H1 (cell line): ENCODE results near the gene CDC26. TPM values are rescaled to one million over a fixed set of nuclear protein-coding genes. Genes with fewer than 3 reads are reported as not detected.

Experiments used
- CTCF ChIA-PET: fragments of 300-600 bp; sonication (Branson Sonifier 250); formaldehyde crosslinking; loops from one replicate; lab custom pipeline; 2021; ENCODE audit not compliant: partially characterized antibody; lab: Charles Lee
- POLR2A ChIA-PET: fragments of 300-600 bp; sonication (Branson Sonifier 250); formaldehyde crosslinking; loops from one replicate; lab custom pipeline; 2021; ENCODE audit warnings: inconsistent platforms; ENCODE audit not compliant: partially characterized antibody; lab: Charles Lee
- DNase-seq, 2 experiments: peaks; one replicate each; pipeline versions ENCODE4 v3.0.0 to v3.0.0-alpha.2; 2010 to 2022; ENCODE audit warnings: low spot score in 2 of 2, low read depth in 1 of 2, mixed read lengths in 1 of 2
- FAIRE-seq: peaks from 2 replicates; lab custom pipeline; 2011; peaks lifted over from hg19 to GRCh38; lab: Jason Lieb, UNC
- H2AFZ ChIP-seq: 2 replicates; pipeline ENCODE4 v1.8.1; 2012; ENCODE audit warnings: low read length, inconsistent platforms
- H2AK5ac ChIP-seq: 2 replicates; pipeline ENCODE4 v1.6.1; 2013; ENCODE audit warnings: low read depth, low read length
- H2BK120ac ChIP-seq: replicated peaks from 2 replicates; pipeline ENCODE3; 2013; ENCODE audit warnings: low read depth, low read length, inconsistent platforms
- H2BK12ac ChIP-seq: 2 replicates; pipeline ENCODE4 v1.6.1; 2013; ENCODE audit warnings: low read depth, low read length
- H2BK15ac ChIP-seq: 2 replicates; pipeline ENCODE4 v1.6.1; 2013; ENCODE audit warnings: low read length
- H2BK20ac ChIP-seq: 2 replicates; pipeline ENCODE4 v1.6.1; 2013; ENCODE audit warnings: low read length
- H2BK5ac ChIP-seq: 2 replicates; pipeline ENCODE4 v1.6.1; 2013; ENCODE audit warnings: low read depth, low read length
- H3K14ac ChIP-seq: 2 replicates; pipeline ENCODE4 v1.6.1; 2013; ENCODE audit warnings: inconsistent platforms; ENCODE audit not compliant: insufficient read length
- H3K18ac ChIP-seq: 2 replicates; pipeline ENCODE4 v1.6.1; 2013; ENCODE audit warnings: low read length; ENCODE audit errors: extremely low read depth
- H3K23ac ChIP-seq: 2 replicates; pipeline ENCODE4 v1.6.1; 2013; ENCODE audit warnings: inconsistent platforms; ENCODE audit not compliant: insufficient read length
- H3K23me2 ChIP-seq: 2 replicates; pipeline ENCODE4 v1.6.1; 2013; ENCODE audit warnings: low read depth, low read length
- H3K27ac ChIP-seq: 2 replicates; pipeline ENCODE4 v1.6.1; 2011; ENCODE audit warnings: low read depth, low read length, inconsistent platforms
- H3K27me3 ChIP-seq, 4 experiments: replicated peaks in 1 of 4; 1 replicate in 1 of 4; 2 replicates in 3 of 4; pipeline versions ENCODE4 v1.6.1 to v1.8.1; 2011 to 2013; ENCODE audit warnings: low read length in 3 of 4, mild to moderate bottlenecking in 3 of 4, inconsistent platforms in 2 of 4, mixed read lengths in 2 of 4, moderate library complexity in 1 of 4; ENCODE audit not compliant: control insufficient read depth in 3 of 4, insufficient read depth in 3 of 4; ENCODE audit errors: extremely low read depth in 1 of 4
- H3K36me3 ChIP-seq, 4 experiments: 2 replicates each; pipeline versions ENCODE4 v1.6.1 to v1.8.1; 2011 to 2013; ENCODE audit warnings: mild to moderate bottlenecking in 4 of 4, low read length in 3 of 4, moderate library complexity in 2 of 4, control low read depth in 1 of 4, inconsistent platforms in 1 of 4; ENCODE audit not compliant: insufficient read depth in 4 of 4, control insufficient read depth in 2 of 4
- H3K4ac ChIP-seq: replicated peaks from 2 replicates; pipeline ENCODE3; 2013; ENCODE audit warnings: low read length, low read depth, mixed read lengths, inconsistent platforms; ENCODE audit not compliant: insufficient read length
- H3K4me1 ChIP-seq, 4 experiments: replicated peaks in 1 of 4; 1 replicate in 1 of 4; 2 replicates in 3 of 4; pipeline versions ENCODE4 v1.6.1 to v1.8.1; 2011 to 2013; ENCODE audit warnings: low read length in 3 of 4, inconsistent platforms in 2 of 4, mixed read lengths in 1 of 4; ENCODE audit not compliant: insufficient read depth in 4 of 4, control insufficient read depth in 3 of 4
- H3K4me2 ChIP-seq, 2 experiments: 2 replicates each; pipeline versions ENCODE4 v1.6.1 to v1.8.1; 2011 to 2013; ENCODE audit warnings: low read depth in 2 of 2, low read length in 2 of 2, control low read depth in 1 of 2, inconsistent platforms in 1 of 2, mild to moderate bottlenecking in 1 of 2; ENCODE audit not compliant: insufficient read depth in 1 of 2
- H3K4me3 ChIP-seq, 4 experiments: fragments of 200-600, 300-600 bp in 1 of 4; sonication (generic), shearing (Covaris generic), sonication (Bioruptor Twin) in 1 of 4; 2 replicates each; pipeline versions ENCODE4 v1.5.1 to v1.8.1; 2011 to 2016; ENCODE audit warnings: low read length in 4 of 4, low read depth in 3 of 4, control low read depth in 2 of 4, inconsistent platforms in 2 of 4, mild to moderate bottlenecking in 2 of 4, mixed read lengths in 1 of 4, moderate library complexity in 1 of 4; ENCODE audit not compliant: insufficient read depth in 2 of 4; ENCODE audit errors: extremely low read depth in 1 of 4
- H3K56ac ChIP-seq: replicated peaks from 2 replicates; pipeline ENCODE3; 2013; ENCODE audit warnings: low read depth, mild to moderate bottlenecking, mixed read lengths, low read length, inconsistent platforms; ENCODE audit not compliant: insufficient read length
- H3K79me1 ChIP-seq: 2 replicates; pipeline ENCODE4 v1.6.1; 2013; ENCODE audit warnings: low read depth, low read length, control low read depth
- H3K79me2 ChIP-seq, 2 experiments: 2 replicates each; pipeline versions ENCODE4 v1.6.1 to v1.8.1; 2012 to 2013; ENCODE audit warnings: low read length in 2 of 2, mild to moderate bottlenecking in 2 of 2, inconsistent platforms in 1 of 2; ENCODE audit not compliant: insufficient read depth in 2 of 2, control insufficient read depth in 1 of 2
- H3K9ac ChIP-seq, 4 experiments: replicated peaks in 1 of 4; 1 replicate in 1 of 4; 2 replicates in 3 of 4; pipeline versions ENCODE4 v1.6.1 to v1.8.1; 2011 to 2013; ENCODE audit warnings: low read depth in 3 of 4, low read length in 3 of 4, control low read depth in 2 of 4, mild to moderate bottlenecking in 2 of 4, moderate library complexity in 2 of 4, inconsistent platforms in 1 of 4; ENCODE audit errors: extremely low read depth in 1 of 4
- H3K9me3 ChIP-seq, 2 experiments: 2 replicates each; pipeline versions ENCODE4 v1.6.1 to v1.8.1; 2012 to 2013; ENCODE audit warnings: mild to moderate bottlenecking in 2 of 2, moderate library complexity in 2 of 2, control low read depth in 1 of 2, inconsistent platforms in 1 of 2, low read depth in 1 of 2, low read length in 1 of 2, mixed read lengths in 1 of 2; ENCODE audit not compliant: insufficient read depth in 2 of 2
- H4K20me1 ChIP-seq, 2 experiments: replicated peaks in 1 of 2; 2 replicates each; pipeline versions ENCODE3 to v1.8.1; 2011 to 2013; ENCODE audit warnings: inconsistent platforms in 2 of 2, low read length in 2 of 2, mild to moderate bottlenecking in 1 of 2; ENCODE audit not compliant: insufficient read depth in 2 of 2, control insufficient read depth in 1 of 2
- H4K5ac ChIP-seq: 2 replicates; pipeline ENCODE4 v1.6.1; 2013; ENCODE audit warnings: low read length, low read depth, mixed read lengths, inconsistent platforms; ENCODE audit not compliant: insufficient read length
- H4K8ac ChIP-seq: 2 replicates; pipeline ENCODE4 v1.8.0; 2013; ENCODE audit warnings: mild to moderate bottlenecking, moderate library complexity, low read length, inconsistent platforms; ENCODE audit not compliant: insufficient read depth; ENCODE audit errors: extremely low read depth
- H4K91ac ChIP-seq: replicated peaks from 2 replicates; pipeline ENCODE3; 2013; ENCODE audit warnings: low read length, mixed read lengths, inconsistent platforms; ENCODE audit not compliant: insufficient read length
- HDAC2 ChIP-seq, 2 experiments: fragments of 300-600 bp in 1 of 2; sonication (generic) in 1 of 2; IDR thresholded peaks; 2 replicates each; pipeline ENCODE4 v1.6.1; 2011 to 2012; ENCODE audit warnings: low read depth in 2 of 2, low read length in 2 of 2, mild to moderate bottlenecking in 2 of 2, moderate library complexity in 2 of 2, borderline replicate concordance in 1 of 2, inconsistent platforms in 1 of 2
- KDM1A ChIP-seq: fragments of 200-600, 300-600 bp; sonication (generic); IDR thresholded peaks from 2 replicates; pipeline ENCODE4 v1.7.1; 2016; ENCODE audit warnings: mild to moderate bottlenecking, low read length, borderline replicate concordance
- NANOG ChIP-seq: IDR thresholded peaks from 2 replicates; pipeline ENCODE4 v1.6.1; 2011; ENCODE audit warnings: low read length, low read depth, mild to moderate bottlenecking, inconsistent platforms; ENCODE audit not compliant: insufficient read depth, poor library complexity, severe bottlenecking
- POLR2AphosphoS5 ChIP-seq: IDR thresholded peaks from 2 replicates; pipeline ENCODE4 v1.6.1; 2011; ENCODE audit warnings: low read depth, low read length
- RAD21 ChIP-seq, 2 experiments: IDR thresholded peaks in 1 of 2; conservative IDR thresholded peaks in 1 of 2; 2 replicates each; pipeline ENCODE4 v1.6.1; 2011; ENCODE audit warnings: low read depth in 2 of 2, low read length in 2 of 2, improper control_type of control experiment in 1 of 2, inconsistent platforms in 1 of 2, mild to moderate bottlenecking in 1 of 2, moderate library complexity in 1 of 2
- RBBP5 ChIP-seq: IDR thresholded peaks from 2 replicates; pipeline ENCODE4 v1.7.1; 2012; ENCODE audit warnings: low read depth, mild to moderate bottlenecking, inconsistent platforms, low read length, moderate library complexity, borderline replicate concordance
- RFX5 ChIP-seq: IDR thresholded peaks from 2 replicates; pipeline ENCODE4 v1.6.1; 2011; ENCODE audit warnings: low read depth, low read length, improper control_type of control experiment, borderline replicate concordance
- SIRT6 ChIP-seq: IDR thresholded peaks from one replicate; pipeline ENCODE4 v1.7.1; 2012; ENCODE audit warnings: low read length, inconsistent platforms
- SP1 ChIP-seq: IDR thresholded peaks from 2 replicates; pipeline ENCODE4 v1.6.1; 2011; ENCODE audit warnings: low read depth, low read length
- SP4 ChIP-seq: IDR thresholded peaks from 2 replicates; pipeline ENCODE4 v1.6.1; 2012; ENCODE audit warnings: low read length, inconsistent platforms
- SUZ12 ChIP-seq: fragments of 200-600 bp; sonication (generic); IDR thresholded peaks from 2 replicates; pipeline ENCODE4 v1.6.1; 2012; ENCODE audit warnings: mild to moderate bottlenecking, inconsistent platforms, low read length, moderate library complexity, mixed read lengths
- TAF1 ChIP-seq: IDR thresholded peaks from 2 replicates; pipeline ENCODE4 v1.6.1; 2011; ENCODE audit warnings: mild to moderate bottlenecking, low read depth, low read length
- TAF7 ChIP-seq: optimal IDR thresholded peaks from 2 replicates; pipeline ENCODE3; 2011; ENCODE audit warnings: low read depth, mild to moderate bottlenecking, inconsistent platforms, low read length, moderate library complexity, borderline replicate concordance
- WGBS, 2 experiments: shearing (Covaris generic) in 1 of 2; methylation state at CpG; one replicate each; pipeline versions ENCODE4 v1.1.6 to v1.1.7; 2013 to 2015; ENCODE audit warnings: low lambda C conversion rate in 2 of 2, mixed read lengths in 2 of 2, inconsistent platforms in 1 of 2, low coverage in 1 of 2, missing lambda C conversion rate in 1 of 2; ENCODE audit not compliant: insufficient replicate concordance in 2 of 2, insufficient coverage in 1 of 2, insufficient read length in 1 of 2; ENCODE audit errors: extremely low coverage in 1 of 2, missing lambda C conversion rate in 1 of 2; 5-methylcytosine and 5-hydroxymethylcytosine counted together
- polyA plus RNA-seq, 7 experiments: library from polyadenylated mRNA; depleted of rRNA in 3 of 7; stranded (reverse) in 5 of 7; unstranded in 2 of 7; fragments of >200 nt in 5 of 7; fragments of 200-250 nt in 2 of 7; gene quantifications; 1 replicate in 5 of 7; 2 replicates in 1 of 7; 4 replicates in 1 of 7; pipeline versions ENCODE4 v1.2.1 to v1.2.3, GENCODE V29; 2011 to 2013; ENCODE audit warnings: missing spikeins in 2 of 7, mixed read lengths in 2 of 7
- total RNA-seq: library from RNA; stranded (reverse); fragmentation: NEBNext Ultra II Directional; extraction: Animal tissue kit (Norgen Biotek cat#: 25700); gene quantifications from 2 replicates; pipeline ENCODE4 v1.2.1, GENCODE V29; 2021

CDC26 gene
- total and polyA plus RNA-seq, 2 of the 8 experiments (the other 6 are each of a cell fraction or from before 2014, with no cell fraction given), result 31.5 to 41.9 TPM

DNA sequence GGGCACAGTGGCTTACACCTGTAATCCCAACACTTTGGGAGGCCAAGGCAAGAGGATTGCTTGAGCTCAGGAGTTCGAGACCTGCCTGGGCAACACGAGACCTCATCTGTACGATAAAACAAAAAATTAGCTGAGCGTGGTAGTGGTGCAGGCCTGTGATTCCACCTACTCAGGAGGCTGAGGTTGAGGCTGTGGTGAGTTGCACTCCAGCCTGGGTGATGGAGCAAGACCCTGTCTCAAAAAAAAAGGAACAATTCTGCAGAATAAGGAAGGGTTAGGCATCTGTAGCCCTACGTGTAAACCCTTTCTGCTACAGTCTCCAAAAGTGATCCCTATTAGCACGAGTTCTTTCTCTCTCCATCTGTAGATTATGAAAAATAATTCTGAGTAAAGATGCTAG lies 19.9 kb downstream of the CDC26 start:
- H3K23me2 ChIP-seq, result no peaks in the 10 kb centered on the region
- 99% methylated on average over 6 of the region's 6 CpGs; no CpG with 5 or more reads in 1 of the 2 experiments for WGBS, 2 experiments
- H3K27ac ChIP-seq, result no peak overlapping the region
- H3K14ac ChIP-seq, result no peak overlapping the region
- no peaks in the 10 kb centered on the region for H3K79me2 ChIP-seq
- H2BK20ac ChIP-seq, result no peak overlapping the region
- no peak overlapping the region for H3K56ac ChIP-seq
- no peak overlapping the region for H2BK12ac ChIP-seq
- no peak overlapping the region for H3K4me2 ChIP-seq
- H3K4ac ChIP-seq, result no peak overlapping the region
- H4K20me1 ChIP-seq, result no peaks in the 10 kb centered on the region
- FAIRE-seq, result no peak
- H4K91ac ChIP-seq, result no peak overlapping the region
- H4K5ac ChIP-seq, result no peak overlapping the region
- H2BK5ac ChIP-seq, result no peak overlapping the region
- CTCF ChIA-PET, result interaction anchor here (0.8 kb wide), 1 partner anchor 18 kb away, joined by 4 read pairs; no protein-coding TSS in a partner anchor
- no peak overlapping the region for H2AK5ac ChIP-seq
- no peaks in the 10 kb centered on the region for H3K4me1 ChIP-seq
- H2BK120ac ChIP-seq, result no peak overlapping the region
- TF ChIP-seq RAD21 (IDR thresholded peaks at IDR 0.05 in 1 of 2, conservative IDR thresholded peaks at IDR 0.05 in 1 of 2; ENCODE audit: low read depth in 2 of 2, low read length in 2 of 2) (no peak), TAF1 (no peak), SIRT6 (no peak), TAF7 (no peak), KDM1A (no peak), POLR2AphosphoS5 (no peak), RFX5 (no peak), NANOG (no peak), SUZ12 (no peak), SP1 (no peak), HDAC2 (IDR thresholded peaks at IDR 0.05; ENCODE audit: borderline replicate concordance in 1 of 2, low read depth in 2 of 2, low read length in 2 of 2) (no peak), RBBP5 (no peak), SP4 (no peak)
- H4K8ac ChIP-seq, result no peak overlapping the region
- H3K9ac ChIP-seq, result no peak overlapping the region
- no peak overlapping the region for H2AFZ ChIP-seq
- no peaks in the 10 kb centered on the region for H3K27me3 ChIP-seq
- no peak overlapping the region for H3K4me3 ChIP-seq
- POLR2A ChIA-PET, result no interaction called here
- H3K18ac ChIP-seq, result no peak overlapping the region
- H3K23ac ChIP-seq, result no peak overlapping the region
- no peak for DNase-seq
- no peaks in the 10 kb centered on the region; the same call in 1 of the 2 replicates for H3K79me1 ChIP-seq
- H3K9me3 ChIP-seq, result no peaks in the 10 kb centered on the region
- no peak overlapping the region for H2BK15ac ChIP-seq
- peaks cover 3 to 16% (median 11%) of the 10 kb centered on the region in 4 experiments; a peak in 6 of 8 replicates for H3K36me3 ChIP-seq
